Small intestine (tissue), 16 donors: ENCODE data around the gene OR2T5. TPM values are rescaled to one million over a fixed set of nuclear protein-coding genes. Genes with fewer than 3 reads are reported as not detected.
"Not testable (repeated sequence)": the region's sequence is repeated elsewhere in the genome, so short reads cannot be mapped to it uniquely, and the experiment has no call there.

ENCODE experiments used
- DNase-seq, 2 donors: peaks; one replicate each; pipeline versions ENCODE4 v3.0.0 to v3.0.0-alpha.2; 2013
- FAIRE-seq: peaks from 2 replicates; lab custom pipeline; 2012; peaks lifted over from hg19 to GRCh38; lab: Jason Lieb, UNC
- H3K27ac ChIP-seq, 3 donors: one replicate each; pipeline ENCODE4 v1.5.1; 2013; ENCODE audit warnings: low read length in 2 of 3, mild to moderate bottlenecking in 2 of 3, control low read depth in 1 of 3, inconsistent platforms in 1 of 3, low read depth in 1 of 3, moderate library complexity in 1 of 3
- H3K27me3 ChIP-seq, 3 donors: one replicate each; pipeline ENCODE4 v1.6.1; 2013; ENCODE audit warnings: low read length in 3 of 3, inconsistent platforms in 1 of 3; ENCODE audit not compliant: control insufficient read depth in 3 of 3, insufficient read depth in 3 of 3
- H3K36me3 ChIP-seq, 3 donors: one replicate each; pipeline ENCODE4 v1.6.1; 2013; ENCODE audit warnings: low read length in 3 of 3, inconsistent platforms in 1 of 3, low read depth in 1 of 3, mild to moderate bottlenecking in 1 of 3, moderate library complexity in 1 of 3; ENCODE audit not compliant: control insufficient read depth in 3 of 3, insufficient read depth in 2 of 3
- H3K4me1 ChIP-seq, 3 donors: one replicate each; pipeline ENCODE4 v1.6.1; 2013; ENCODE audit warnings: low read length in 2 of 3, inconsistent platforms in 1 of 3, low read depth in 1 of 3, mild to moderate bottlenecking in 1 of 3, moderate library complexity in 1 of 3; ENCODE audit not compliant: control insufficient read depth in 3 of 3, insufficient read depth in 2 of 3
- H3K4me3 ChIP-seq, 3 donors: one replicate each; pipeline ENCODE4 v1.5.1; 2013; ENCODE audit warnings: low read length in 3 of 3, control low read depth in 1 of 3, inconsistent platforms in 1 of 3, low read depth in 1 of 3, mild to moderate bottlenecking in 1 of 3, moderate library complexity in 1 of 3
- H3K9me3 ChIP-seq, 2 donors: one replicate each; pipeline ENCODE4 v1.6.1; 2013; ENCODE audit warnings: low read depth in 1 of 2, low read length in 1 of 2; ENCODE audit not compliant: control insufficient read depth in 2 of 2, insufficient read depth in 1 of 2
- WGBS, 3 donors: extraction: QIAGEN DNeasy Blood & Tissue Kit; methylation state at CpG; one replicate each; pipeline ENCODE4 v1.1.7; 2013; 5-methylcytosine and 5-hydroxymethylcytosine counted together
- long read RNA-seq, 10 donors: transcript quantifications; one replicate each; lab custom pipeline, GENCODE V29; 2026
- polyA plus RNA-seq, 4 donors: library from polyadenylated mRNA; stranded (reverse) in 3 of 4; unstranded in 1 of 4; fragments of 200-250 nt in 3 of 4; fragments of 120-200 nt in 1 of 4; gene quantifications; one replicate each; pipeline versions ENCODE4 v1.2.1 to v1.2.3, GENCODE V29; 2013
- donor health status: healthy with polysubstance abuse.
- donor health status: control.
- donor health status: control.
- donor health status: Bipolar disorder and iron deficiency.
- donor health status: healthy.

Gene OR2T5
- polyA plus RNA-seq = not detected
- long read RNA-seq, donor 1 = 0 reads
- long read RNA-seq, donor 2 = 0 reads
- long read RNA-seq, donor 3 = 0 reads
- long read RNA-seq, donor 4 = 0 reads
- long read RNA-seq, donor 5 = 0 reads
- long read RNA-seq, donor 6 = 0 reads
- long read RNA-seq, donor 7 = 0 reads
- long read RNA-seq, donor 8 = 0 reads
- long read RNA-seq, donor 9 = 0 reads
- long read RNA-seq, donor 10 = 0 reads

- DNase-seq, H3K9me3 ChIP-seq, FAIRE-seq, H3K4me1 ChIP-seq, H3K36me3 ChIP-seq, H3K27ac ChIP-seq, H3K27me3 ChIP-seq, H3K4me3 ChIP-seq: not testable (repeated sequence)
- WGBS, 3 donors = 68 to 100% (median 80%) methylated on average over 4 to 5 of the region's 6 CpGs
Observed at GRCh38 chr1:248488289-248488688, at the start of gene OR2T5. Gene OR2T5 (plus strand): TSS chr1:248488589. CDS start chr1:248488589, 0 bp downstream.

GRCh38 chr1:248438668-248439067, 49.7 kb upstream of the OR2T5 start:
- not testable (repeated sequence) for H3K27ac ChIP-seq, H3K27me3 ChIP-seq, H3K4me1 ChIP-seq, H3K9me3 ChIP-seq, H3K36me3 ChIP-seq, H3K4me3 ChIP-seq, DNase-seq, FAIRE-seq
- 26 to 71% (median 56%) methylated on average over 1 of the region's 1 CpG for WGBS, 3 donors

GRCh38 chr1:248439283-248439682, 49.1 kb upstream of the OR2T5 start:
- H3K4me1 ChIP-seq, H3K9me3 ChIP-seq, DNase-seq, H3K4me3 ChIP-seq, H3K36me3 ChIP-seq, H3K27me3 ChIP-seq, H3K27ac ChIP-seq, FAIRE-seq: not testable (repeated sequence)
- 57 to 65% (median 58%) methylated on average over 5 of the region's 5 CpGs for WGBS, 3 donors

GRCh38 chr1:248442500-248443277, 45.7 kb upstream of the OR2T5 start:
- not testable (repeated sequence) for H3K27ac ChIP-seq, H3K36me3 ChIP-seq, H3K9me3 ChIP-seq, H3K27me3 ChIP-seq, DNase-seq, FAIRE-seq, H3K4me3 ChIP-seq, H3K4me1 ChIP-seq
- 44 to 58% (median 46%) methylated on average over 1 of the region's 2 CpGs for WGBS, 3 donors

GRCh38 chr1:248444603-248445002, 43.8 kb upstream of the OR2T5 start:
- not testable (repeated sequence) for H3K27me3 ChIP-seq, H3K4me3 ChIP-seq, H3K9me3 ChIP-seq, H3K27ac ChIP-seq, H3K36me3 ChIP-seq, DNase-seq, FAIRE-seq, H3K4me1 ChIP-seq
- WGBS, 3 donors = 75 to 79% (median 79%) methylated on average over 4 of the region's 4 CpGs

GRCh38 chr1:248445399-248445798, 43.0 kb upstream of the OR2T5 start, which contains the start of gene OR2T2:
Gene OR2T2 (plus strand): TSS chr1:248445637. CDS start chr1:248452798, 7,161 bp downstream.
- not testable (repeated sequence) for H3K9me3 ChIP-seq, H3K4me3 ChIP-seq, DNase-seq, H3K36me3 ChIP-seq, H3K4me1 ChIP-seq, FAIRE-seq, H3K27me3 ChIP-seq, H3K27ac ChIP-seq
- no CpG with 5 or more reads among the region's 2 CpGs for WGBS, 3 donors

- FAIRE-seq, H3K4me3 ChIP-seq, H3K4me1 ChIP-seq, H3K27me3 ChIP-seq, H3K9me3 ChIP-seq, DNase-seq, H3K36me3 ChIP-seq, H3K27ac ChIP-seq: not testable (repeated sequence)
- no CpG with 5 or more reads among the region's 4 CpGs for WGBS, 3 donors
Observed at GRCh38 chr1:248448409-248449074, 39.8 kb upstream of the OR2T5 start.

- not testable (repeated sequence) for DNase-seq, H3K27me3 ChIP-seq, H3K9me3 ChIP-seq, FAIRE-seq, H3K36me3 ChIP-seq, H3K4me3 ChIP-seq, H3K4me1 ChIP-seq, H3K27ac ChIP-seq
- 80 to 85% (median 82%) methylated on average over 5 of the region's 6 CpGs for WGBS, 3 donors
Observed at GRCh38 chr1:248449821-248450465, 38.4 kb upstream of the OR2T5 start.
